ENCODE measurements around the gene HMX3. TPM values are rescaled to one million over a fixed set of nuclear protein-coding genes. Genes with fewer than 3 reads are reported as not detected.
"Not testable (repeated sequence)": the region's sequence is repeated elsewhere in the genome, so short reads cannot be mapped to it uniquely, and the experiment has no call there.

HMX3 gene
- total RNA-seq, 1 donor from 2014 or later = not detected

- intact Hi-C loops (cut with micrococcal nuclease) = no loop called here
Measured at GRCh38 chr10:123165445-123166072, 29.8 kb downstream of the HMX3 start.

- intact Hi-C loops (cut with micrococcal nuclease) = no loop called here
Measured at GRCh38 chr10:123166618-123167017, 30.8 kb downstream of the HMX3 start.

- intact Hi-C loops (cut with micrococcal nuclease) = no loop called here
Measured at GRCh38 chr10:123170961-123171360, 35.2 kb downstream of the HMX3 start.

- intact Hi-C loops (cut with micrococcal nuclease) = not testable (repeated sequence)
Measured at GRCh38 chr10:123171616-123172015, 35.8 kb downstream of the HMX3 start.

GRCh38 chr10:123175389-123176387 is 39.9 kb downstream of the HMX3 start:
- intact Hi-C loops (cut with micrococcal nuclease) = no loop called here

- intact Hi-C loops (cut with micrococcal nuclease) = not testable (repeated sequence)
Measured at GRCh38 chr10:123178390-123178789, 42.6 kb downstream of the HMX3 start.

GRCh38 chr10:123180101-123181090 is 44.6 kb downstream of the HMX3 start:
- intact Hi-C loops (cut with micrococcal nuclease) = no loop called here

GRCh38 chr10:123183724-123184123 is 48.0 kb downstream of the HMX3 start:
- intact Hi-C loops (cut with micrococcal nuclease) = no loop called here

- intact Hi-C loops (cut with micrococcal nuclease) = no loop called here
Measured at GRCh38 chr10:123187781-123188180, 52.0 kb downstream of the HMX3 start.

Other genes with a start within 250 kb of the HMX3 start
- not detected in 2 replicates for gene FAM24A, start 225.4 kb upstream of the HMX3 start, total RNA-seq
- gene C10orf88, start 181.7 kb upstream of the HMX3 start, total RNA-seq = 12.3 and 13.8 TPM in 2 replicates
- gene PSTK, start 155.6 kb upstream of the HMX3 start, total RNA-seq = 3.2 and 3.5 TPM in 2 replicates
- gene IKZF5, start 127.2 kb upstream of the HMX3 start, total RNA-seq = 12.0 and 17.8 TPM in 2 replicates
- gene ACADSB, start 127.0 kb upstream of the HMX3 start, total RNA-seq = 15.7 and 19.2 TPM in 2 replicates
- gene HMX2, start 12.2 kb downstream of the HMX3 start, total RNA-seq = not detected in 2 replicates
- 213 and 216 TPM in 2 replicates for gene BUB3, start 18.4 kb downstream of the HMX3 start, total RNA-seq

All from T-helper 2 cell treated with Interferon-gamma antibody and Interleukin-4, amounts not matched to agents 100 ng/mL and 5 ng/mL, for 36 hours (primary cell).